ENCODE results near the gene KCNIP3.
"Not testable (repeated sequence)": the region's sequence is repeated elsewhere in the genome, so short reads cannot be mapped to it uniquely, and the experiment has no call there.

The KCNIP3 gene

GRCh38 chr2:95296880-95297487, at the start of gene KCNIP3:
KCNIP3 (plus strand) TSS chr2:95297347; CDS start chr2:95297439, 92 bp downstream.
- no peak for DNase-seq (ENCODE audit: low read depth, low spot score)

GRCh38 chr2:95258271-95258670, 38.9 kb upstream of the KCNIP3 start:
- DNase-seq (ENCODE audit: low read depth, low spot score): no peak

DNA sequence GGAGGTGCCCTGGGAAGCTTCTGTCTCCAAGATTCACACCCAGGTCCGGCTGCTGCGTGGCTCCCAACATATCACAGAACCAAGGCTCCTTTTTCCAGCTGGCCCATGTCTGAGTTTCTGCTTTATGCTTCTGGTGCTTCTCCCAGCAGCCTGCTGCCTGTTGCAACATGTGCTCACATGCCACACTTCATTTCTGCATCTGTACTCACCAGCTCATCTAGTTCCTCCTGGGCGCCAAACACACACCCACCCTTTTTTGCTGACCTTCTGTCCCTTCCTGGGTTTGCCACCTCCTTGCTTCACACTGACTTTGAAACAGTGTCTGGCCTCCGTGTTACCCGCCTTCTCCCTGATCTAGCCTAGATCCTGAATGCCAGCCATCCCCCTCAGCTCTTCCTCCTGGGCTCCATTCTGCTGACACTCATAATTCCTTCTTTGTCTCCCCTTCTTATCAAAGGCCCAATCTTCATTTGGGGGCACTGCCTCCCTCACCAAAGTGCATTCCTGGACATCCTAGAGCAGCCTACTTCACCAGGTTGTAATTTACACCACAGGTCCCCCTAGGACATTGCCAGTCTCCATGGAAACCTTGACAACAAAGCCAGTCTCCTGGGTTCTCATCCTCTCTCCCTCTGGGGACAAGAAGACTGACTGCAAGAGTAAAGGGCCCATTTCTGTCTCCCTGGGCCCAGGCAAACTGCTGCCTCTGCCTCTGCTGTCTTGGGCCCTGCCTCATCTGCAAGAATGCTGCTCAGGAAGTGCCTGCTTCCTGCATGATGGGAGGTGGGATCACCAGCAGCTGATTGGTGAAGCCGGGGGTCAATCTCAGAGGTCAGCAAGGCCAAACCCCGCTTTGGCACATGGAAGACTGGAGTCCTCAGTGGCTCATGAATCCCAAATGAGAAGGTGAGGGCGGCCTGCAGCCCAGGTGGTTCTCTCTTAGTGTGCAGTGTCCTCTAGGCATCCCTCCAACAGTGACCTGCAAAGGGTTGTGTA, 36.8 kb upstream of the KCNIP3 start:
- no peak for DNase-seq (ENCODE audit: low read depth, low spot score)

DNA sequence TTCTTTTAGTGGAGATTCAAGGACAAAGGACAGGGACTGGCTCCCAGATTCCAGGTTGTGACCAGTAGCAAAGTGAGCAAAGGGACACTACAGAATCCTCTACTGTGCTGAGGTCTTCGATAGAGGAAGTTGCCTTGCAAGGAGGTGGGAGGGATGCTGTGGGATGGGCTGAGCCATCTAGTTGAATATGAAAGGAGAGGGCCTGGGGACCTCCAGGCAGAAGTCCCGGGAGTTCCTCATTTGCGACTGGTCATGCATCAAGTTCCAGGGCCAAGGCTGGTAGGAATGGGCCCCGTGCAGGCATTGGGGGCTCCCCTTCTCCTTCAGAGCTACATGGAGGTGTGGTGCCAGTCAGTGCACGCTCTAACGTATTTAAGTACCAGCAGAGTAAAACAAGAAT, 35.5 kb upstream of the KCNIP3 start:
- no peak for DNase-seq (ENCODE audit: low read depth, low spot score)

DNA sequence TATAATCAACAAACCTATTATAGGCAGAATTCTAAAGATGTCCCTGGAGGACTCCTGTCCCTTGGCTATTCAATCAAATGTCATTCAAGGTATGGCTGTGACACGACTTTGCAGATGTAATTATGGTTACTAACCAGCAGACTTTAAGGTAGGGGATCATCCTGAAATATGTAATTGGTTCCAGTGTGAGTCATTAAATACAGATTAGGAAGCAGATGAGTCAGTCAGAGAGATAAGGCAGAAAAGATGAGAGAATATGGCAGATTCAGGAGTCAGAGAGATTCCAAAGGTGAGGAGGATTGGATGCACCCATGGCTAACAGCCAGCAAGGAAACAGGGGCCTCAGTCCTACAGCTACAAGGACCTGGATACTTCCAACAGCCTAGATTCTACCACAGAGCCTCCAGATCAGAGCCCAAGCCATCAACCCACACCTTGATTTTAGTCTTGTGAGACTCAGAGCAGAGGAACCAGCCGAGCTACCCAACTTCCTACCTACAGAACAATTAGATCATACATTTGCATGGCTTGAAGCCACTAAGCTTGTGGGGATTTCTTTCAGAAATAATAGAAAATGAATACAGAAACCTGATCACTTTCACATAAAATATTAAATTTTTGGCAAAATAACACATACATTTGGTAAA, 34.1 kb upstream of the KCNIP3 start:
- DNase-seq (ENCODE audit: low read depth, low spot score): no peak

DNA sequence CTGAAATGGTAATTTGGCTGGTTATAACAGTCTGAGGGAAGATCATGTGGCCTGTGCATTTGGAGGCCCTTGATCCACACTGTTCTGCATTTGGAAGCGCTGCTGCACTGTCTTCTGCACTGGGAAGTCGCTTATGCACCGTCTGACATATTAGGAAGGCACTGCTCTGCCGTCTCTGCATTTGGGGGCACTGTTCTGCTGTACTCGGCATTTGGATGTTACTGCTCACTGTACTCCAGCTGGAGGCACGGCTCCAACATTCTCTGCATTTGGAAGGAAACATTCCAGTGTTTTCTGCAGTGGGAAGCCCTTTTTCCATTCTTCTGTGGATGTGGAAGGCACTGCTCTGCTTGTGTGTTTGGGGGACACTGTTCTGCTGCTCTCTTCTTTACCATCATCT, 32.5 kb upstream of the KCNIP3 start:
- DNase-seq (ENCODE audit: low read depth, low spot score): no peak

DNA sequence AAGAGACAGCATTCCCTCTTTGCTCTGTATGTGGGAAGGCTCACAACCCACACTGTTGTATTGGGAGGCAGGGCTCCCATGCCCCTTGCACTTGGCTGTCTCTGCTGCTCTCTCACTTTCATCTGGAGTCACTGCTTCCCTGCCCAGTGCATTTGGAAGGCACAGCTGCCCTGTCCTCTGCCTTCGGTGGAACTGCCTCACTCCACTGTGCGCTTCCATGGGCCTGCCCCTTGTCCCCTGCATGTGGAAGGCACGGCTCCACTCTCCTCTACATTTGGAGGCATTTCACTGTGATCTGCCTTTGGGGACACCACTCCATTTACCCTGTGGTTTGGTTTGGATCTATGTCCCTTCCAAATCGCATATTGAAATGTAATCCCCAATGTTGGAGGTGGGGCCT, 32.0 kb upstream of the KCNIP3 start:
- no peak for DNase-seq (ENCODE audit: low read depth, low spot score)

DNA sequence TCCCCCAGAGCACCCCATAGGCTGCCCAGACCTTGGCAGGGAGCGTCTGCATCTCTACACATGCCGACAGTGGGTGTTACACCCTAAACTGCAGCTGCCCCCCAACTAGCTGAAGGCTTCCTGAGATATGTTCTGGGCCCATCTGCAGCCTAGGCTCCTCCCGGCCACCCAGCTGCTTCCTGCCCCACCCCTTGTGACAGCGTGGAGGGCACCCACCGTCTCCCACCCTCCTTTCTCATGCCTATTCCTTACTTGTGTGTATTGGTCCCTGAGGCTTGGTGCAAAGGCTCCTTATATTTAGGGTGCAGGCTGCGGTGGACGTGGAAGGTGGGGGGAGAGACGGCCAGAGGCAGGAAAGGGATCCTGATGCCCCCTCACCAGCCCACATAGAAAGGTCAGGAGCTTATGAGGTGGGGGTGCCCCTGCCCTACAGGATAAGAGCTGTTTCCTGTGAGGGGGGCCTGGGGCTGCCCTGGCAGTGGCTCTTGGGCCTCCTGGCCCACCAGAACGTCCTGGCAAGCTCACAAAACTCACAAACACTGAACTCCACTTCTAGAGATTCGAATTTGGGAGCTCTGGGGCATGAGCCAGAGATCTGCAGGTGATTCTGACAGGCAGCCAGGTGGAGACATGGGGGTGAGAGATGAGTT, 30.2 kb upstream of the KCNIP3 start:
- DNase-seq (ENCODE audit: low read depth, low spot score): no peak

DNA sequence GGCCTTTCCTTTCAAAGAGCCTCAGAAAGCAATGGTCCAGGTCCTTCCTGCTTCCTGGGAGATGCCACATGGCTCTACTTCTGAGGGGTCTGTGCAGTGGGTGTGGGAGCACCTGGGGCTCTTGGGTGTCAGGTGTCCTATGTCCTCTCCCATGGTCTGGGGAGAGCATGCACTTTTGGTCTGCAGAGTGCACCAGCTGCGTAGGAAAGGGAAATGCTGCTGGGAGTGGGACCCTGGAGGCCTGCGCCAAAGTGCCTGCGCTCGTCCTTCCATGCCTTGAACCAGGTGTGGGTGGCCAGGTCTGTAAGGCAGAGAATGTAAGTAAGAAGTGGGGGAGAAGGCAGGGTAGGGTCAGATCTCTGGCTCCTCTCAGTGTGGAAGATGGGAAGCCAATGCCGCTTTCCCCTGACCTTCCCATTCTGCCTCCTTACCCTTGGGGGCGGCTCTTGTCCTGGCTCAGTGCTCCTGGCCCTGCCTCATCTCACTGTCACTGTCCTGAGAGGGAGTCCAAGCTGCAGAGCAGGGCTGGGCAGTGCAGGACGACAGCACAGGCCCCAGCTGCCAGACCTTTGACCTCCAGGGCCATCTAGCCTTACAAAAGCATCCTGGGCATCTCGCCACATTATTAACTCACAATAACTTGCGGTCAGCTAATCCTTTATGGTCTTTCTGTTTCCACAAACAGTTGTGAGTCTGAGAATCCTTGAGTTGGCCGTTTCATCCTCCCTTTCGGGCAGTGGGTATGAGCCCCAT, 29.5 kb upstream of the KCNIP3 start:
- DNase-seq (ENCODE audit: low read depth, low spot score): no peak

DNA sequence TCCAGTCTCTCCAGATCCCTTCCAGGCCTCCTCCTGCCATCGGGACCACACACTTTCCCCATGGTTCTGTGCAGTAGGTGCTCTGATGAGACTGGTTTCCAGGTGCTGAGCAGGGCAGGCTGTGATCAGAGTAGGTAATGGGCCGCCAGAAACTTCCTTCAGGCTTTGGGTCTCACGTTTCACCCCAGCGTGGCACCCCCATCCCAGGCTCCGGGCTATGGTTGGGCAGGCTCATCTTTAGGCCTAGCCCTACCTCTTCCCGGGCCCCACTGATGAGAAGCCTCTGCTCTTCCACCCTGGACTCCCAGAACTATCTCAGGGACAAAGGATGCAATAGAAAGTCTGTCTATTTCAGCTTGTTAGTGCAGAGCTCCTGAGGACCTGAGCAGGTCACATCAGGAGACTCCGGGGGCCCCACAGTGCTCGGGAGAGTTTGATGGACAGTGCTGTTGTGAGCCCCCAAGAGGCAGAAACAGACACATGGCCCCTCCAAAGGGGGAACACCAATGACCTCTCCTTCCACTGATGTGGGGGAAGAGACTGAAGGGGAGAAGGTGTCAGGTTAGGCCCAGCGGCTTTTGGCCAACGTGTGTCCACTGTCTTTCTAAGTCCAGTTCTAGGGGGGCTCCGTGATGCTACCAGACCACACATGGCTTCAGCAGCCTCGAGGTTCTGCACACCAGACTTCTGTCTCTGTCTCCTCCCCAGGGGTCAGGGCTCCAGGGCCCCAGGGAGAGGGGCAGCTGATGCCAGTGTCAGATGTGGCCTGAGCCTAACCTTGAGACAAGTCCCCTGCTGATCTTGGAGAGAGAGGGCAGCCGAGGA, 28.7 kb upstream of the KCNIP3 start:
- no peak for DNase-seq (ENCODE audit: low read depth, low spot score)

- no peak for DNase-seq (ENCODE audit: low read depth, low spot score)
These were observed 28.0 kb upstream of the KCNIP3 start for GRCh38 chr2:95269036-95269680.

DNA sequence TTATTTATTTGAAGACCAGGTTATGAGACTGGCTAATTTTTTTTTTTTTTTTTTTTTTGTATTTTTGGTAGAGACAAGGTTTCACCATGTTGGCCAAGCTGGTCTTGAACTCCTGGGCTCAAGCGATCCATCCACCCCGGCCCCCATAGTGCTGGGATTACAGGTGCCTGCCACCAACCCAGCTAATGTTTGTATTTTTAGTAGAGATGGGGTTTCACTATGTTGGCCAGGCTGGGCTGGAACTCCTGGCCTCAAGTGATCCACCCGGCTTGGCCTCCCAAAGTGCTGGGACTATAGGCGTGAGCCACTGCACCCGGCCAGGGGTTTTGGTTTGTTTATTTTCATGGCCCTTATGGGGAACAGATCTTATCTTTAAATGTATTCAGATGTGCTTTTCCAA, 27.4 kb upstream of the KCNIP3 start:
- DNase-seq (ENCODE audit: low read depth, low spot score): not testable (repeated sequence)

DNA sequence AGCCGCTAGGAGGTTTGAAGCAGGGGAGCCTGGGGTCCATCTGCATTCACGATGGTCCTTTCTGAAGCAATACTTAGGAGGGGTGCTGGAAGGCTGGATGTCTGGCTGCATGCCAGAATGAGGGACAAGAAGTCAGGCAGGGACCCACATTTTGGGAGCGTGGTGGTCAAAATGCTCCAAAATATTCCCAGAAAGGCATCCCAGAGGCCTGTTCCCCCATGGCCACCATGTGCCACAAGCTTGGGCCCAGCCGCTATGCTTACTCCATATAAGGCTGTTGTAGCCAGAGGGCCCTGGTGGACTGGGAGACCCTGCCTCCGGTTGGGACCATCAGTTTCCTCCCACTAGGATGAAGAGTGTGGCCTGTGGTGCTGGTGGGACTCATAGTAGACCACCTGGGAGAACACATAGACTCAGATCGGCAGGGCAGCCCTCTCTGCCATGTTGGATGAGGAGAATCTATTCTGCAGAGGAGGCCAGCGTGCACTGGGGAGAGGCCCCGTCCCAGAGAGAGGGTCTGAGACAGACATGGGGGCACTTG, 26.5 kb upstream of the KCNIP3 start:
- no peak for DNase-seq (ENCODE audit: low read depth, low spot score)

DNA sequence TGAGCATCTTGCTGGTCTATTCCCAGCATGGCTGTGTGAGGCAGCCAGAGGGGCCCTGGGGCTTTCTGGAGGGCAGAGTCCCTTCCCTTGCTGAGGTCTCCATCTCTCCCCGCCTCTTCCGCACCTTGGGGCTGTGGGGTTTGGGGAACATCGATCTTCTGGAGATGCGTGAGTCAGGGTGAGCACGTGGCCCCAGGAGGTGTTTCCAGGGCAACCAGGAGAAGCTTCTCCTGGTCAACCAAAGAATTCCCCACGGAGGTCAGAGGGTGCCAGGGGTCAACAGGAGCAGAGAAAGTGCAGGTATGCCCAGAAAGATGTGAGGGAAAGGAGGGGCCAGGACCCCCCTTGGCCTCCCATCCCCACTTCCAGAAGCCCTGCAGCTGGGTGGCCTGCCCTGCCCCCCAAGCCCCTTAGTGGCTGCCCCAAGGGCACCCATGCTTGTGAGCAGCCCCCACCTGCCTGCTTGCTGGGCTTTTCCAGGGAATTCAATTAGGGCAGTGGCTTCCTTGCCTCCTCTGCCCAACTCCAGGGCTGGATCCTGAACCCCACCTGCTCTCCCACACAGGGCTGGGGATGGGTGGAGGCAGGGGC, 25.7 kb upstream of the KCNIP3 start:
- no peak for DNase-seq (ENCODE audit: low read depth, low spot score)

DNA sequence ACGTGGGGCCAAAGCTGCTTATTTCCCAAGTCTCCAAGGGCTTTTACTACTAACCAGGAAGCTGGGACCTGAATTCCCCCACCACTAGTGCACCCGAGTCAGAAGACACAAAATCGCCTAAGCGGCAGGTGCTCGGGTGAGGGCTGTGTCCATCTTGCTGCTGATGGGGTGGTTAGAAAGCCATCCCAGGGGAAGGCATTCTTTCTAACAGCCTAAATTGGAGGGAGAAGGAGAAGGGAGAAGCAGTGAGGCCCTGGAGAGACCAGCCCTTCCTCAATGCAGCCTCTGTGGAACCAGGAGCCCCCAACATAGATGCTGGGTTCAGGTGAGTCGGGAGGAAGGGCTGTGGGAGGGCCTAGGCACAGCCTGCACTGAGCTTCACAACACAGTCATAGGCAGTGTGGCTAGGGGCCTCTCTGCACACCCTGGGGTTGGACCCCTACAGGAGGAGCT, 24.8 kb upstream of the KCNIP3 start:
- DNase-seq (ENCODE audit: low read depth, low spot score): no peak

DNA sequence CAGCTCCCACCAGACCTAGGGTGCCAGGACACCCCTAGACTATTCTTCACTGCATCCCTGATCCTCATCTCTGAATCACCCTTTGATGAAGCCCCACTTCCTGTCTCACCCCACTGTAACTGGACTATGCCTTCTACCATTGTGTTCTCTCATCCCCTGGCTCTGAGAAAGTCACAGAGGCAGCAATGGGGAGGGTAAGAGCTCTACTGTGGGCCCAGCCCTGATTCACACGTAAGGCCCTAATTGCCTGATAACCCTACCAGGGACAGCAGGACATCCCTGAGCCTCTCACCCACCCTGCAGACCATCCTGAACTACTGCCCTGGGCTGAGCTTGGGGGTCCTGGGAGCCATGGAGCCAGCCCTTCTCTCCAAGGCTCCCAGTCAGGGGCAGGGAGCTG, 24.4 kb upstream of the KCNIP3 start:
- DNase-seq (ENCODE audit: low read depth, low spot score): no peak

GRCh38 chr2:95273566-95274290, 23.4 kb upstream of the KCNIP3 start:
- DNase-seq (ENCODE audit: low read depth, low spot score): no peak
